H1 (cell line): ENCODE data around the gene FRMPD2. TPM values are rescaled to one million over a fixed set of nuclear protein-coding genes. Genes with fewer than 3 reads are reported as not detected.

Experiments used
- TCF12 ChIP-seq: IDR thresholded peaks from 2 replicates; pipeline ENCODE4 v1.6.1; 2011; ENCODE audit warnings: low read depth, mild to moderate bottlenecking, low read length
- ZNF274 ChIP-seq: IDR thresholded peaks from 2 replicates; pipeline ENCODE4 v1.7.0; 2012; ENCODE audit warnings: low read length, borderline replicate concordance; ENCODE audit errors: extremely low read depth
- polyA plus RNA-seq, 7 experiments: library from polyadenylated mRNA; depleted of rRNA in 3 of 7; stranded (reverse) in 5 of 7; unstranded in 2 of 7; fragments of >200 nt in 5 of 7; fragments of 200-250 nt in 2 of 7; gene quantifications; 1 replicate in 5 of 7; 2 replicates in 1 of 7; 4 replicates in 1 of 7; pipeline versions ENCODE4 v1.2.1 to v1.2.3, GENCODE V29; 2011 to 2013; ENCODE audit warnings: missing spikeins in 2 of 7, mixed read lengths in 2 of 7
- total RNA-seq: library from RNA; stranded (reverse); fragmentation: NEBNext Ultra II Directional; extraction: Animal tissue kit (Norgen Biotek cat#: 25700); gene quantifications from 2 replicates; pipeline ENCODE4 v1.2.1, GENCODE V29; 2021
- TF ChIP-seq, protein P1 (sequence below): IDR thresholded peaks from 2 replicates; pipeline ENCODE4 v1.6.1; 2012; ENCODE audit warnings: inconsistent platforms
- TF ChIP-seq, protein P2 (sequence below): IDR thresholded peaks from 2 replicates; pipeline ENCODE4 v1.6.1; 2012; ENCODE audit warnings: inconsistent platforms

The FRMPD2 gene
- total and polyA plus RNA-seq, 2 of the 8 experiments (the other 6 are each of a cell fraction or from before 2014, with no cell fraction given), result 0.07 to 0.47 TPM

DNA sequence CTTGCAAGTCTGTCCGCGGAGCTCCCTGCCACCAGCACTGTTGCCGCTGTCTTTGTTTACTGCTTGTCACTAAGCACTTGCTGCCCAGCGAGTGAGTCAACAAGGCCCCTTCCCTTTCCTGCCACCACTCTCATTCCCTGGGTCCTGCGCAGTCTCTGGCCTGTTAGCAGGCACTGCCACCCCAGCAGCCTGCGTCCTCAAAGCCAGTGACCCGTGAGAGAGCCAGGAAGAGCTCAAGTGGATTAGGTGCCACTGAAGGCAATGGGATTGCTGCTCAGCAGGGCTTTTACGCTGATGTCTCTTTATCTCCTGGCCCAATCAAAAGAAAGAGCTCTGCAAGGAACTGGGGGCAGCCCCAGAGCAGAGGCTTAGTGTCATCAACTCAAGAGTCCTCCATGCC, at the start of gene FRMPD2 (continued):
- TF ChIP-seq, protein P1, sequence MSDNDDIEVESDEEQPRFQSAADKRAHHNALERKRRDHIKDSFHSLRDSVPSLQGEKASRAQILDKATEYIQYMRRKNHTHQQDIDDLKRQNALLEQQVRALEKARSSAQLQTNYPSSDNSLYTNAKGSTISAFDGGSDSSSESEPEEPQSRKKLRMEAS, result no peak
- TF ChIP-seq TCF12 (no peak), ZNF274 (no peak)
- TF ChIP-seq, protein P2, sequence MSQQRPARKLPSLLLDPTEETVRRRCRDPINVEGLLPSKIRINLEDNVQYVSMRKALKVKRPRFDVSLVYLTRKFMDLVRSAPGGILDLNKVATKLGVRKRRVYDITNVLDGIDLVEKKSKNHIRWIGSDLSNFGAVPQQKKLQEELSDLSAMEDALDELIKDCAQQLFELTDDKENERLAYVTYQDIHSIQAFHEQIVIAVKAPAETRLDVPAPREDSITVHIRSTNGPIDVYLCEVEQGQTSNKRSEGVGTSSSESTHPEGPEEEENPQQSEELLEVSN, result no peak
